C4-2B (cell line): Measurements from ENCODE around the gene JPT2.

Experiments
- ZFX ChIP-seq: fragments of 450-650 bp; IDR thresholded peaks from 2 replicates; pipeline ENCODE4 v1.6.1; 2017
- TF ChIP-seq, protein P1 (sequence below): fragments of 450-650 bp; conservative IDR thresholded peaks from 2 replicates; pipeline ENCODE4 v1.5.1; 2017; ENCODE audit warnings: mild to moderate bottlenecking

DNA sequence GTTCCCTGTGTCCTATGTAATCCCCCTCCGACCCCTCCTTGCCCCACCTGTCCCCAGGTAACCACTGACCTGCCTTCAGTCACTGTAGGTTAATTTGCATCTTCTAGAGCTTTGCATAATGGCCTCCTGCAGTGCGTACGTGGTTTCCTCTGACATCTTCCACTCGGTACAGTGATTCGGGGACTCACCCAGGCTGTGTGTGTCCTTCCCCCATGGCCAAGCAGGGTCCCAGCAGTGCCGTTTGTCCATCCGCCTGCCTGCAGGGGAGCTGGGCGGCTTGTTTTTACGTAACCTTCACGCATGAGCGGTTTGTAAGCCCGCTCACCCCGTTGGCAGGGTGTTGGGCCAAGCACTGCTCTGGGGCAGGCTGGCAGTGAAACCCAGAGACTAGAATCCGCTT lies 35.9 kb downstream of the JPT2 start:
- TF ChIP-seq, protein P1, sequence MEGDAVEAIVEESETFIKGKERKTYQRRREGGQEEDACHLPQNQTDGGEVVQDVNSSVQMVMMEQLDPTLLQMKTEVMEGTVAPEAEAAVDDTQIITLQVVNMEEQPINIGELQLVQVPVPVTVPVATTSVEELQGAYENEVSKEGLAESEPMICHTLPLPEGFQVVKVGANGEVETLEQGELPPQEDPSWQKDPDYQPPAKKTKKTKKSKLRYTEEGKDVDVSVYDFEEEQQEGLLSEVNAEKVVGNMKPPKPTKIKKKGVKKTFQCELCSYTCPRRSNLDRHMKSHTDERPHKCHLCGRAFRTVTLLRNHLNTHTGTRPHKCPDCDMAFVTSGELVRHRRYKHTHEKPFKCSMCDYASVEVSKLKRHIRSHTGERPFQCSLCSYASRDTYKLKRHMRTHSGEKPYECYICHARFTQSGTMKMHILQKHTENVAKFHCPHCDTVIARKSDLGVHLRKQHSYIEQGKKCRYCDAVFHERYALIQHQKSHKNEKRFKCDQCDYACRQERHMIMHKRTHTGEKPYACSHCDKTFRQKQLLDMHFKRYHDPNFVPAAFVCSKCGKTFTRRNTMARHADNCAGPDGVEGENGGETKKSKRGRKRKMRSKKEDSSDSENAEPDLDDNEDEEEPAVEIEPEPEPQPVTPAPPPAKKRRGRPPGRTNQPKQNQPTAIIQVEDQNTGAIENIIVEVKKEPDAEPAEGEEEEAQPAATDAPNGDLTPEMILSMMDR: no peak
- no peak for TF ChIP-seq ZFX
